OCI-LY1 (cell line): Measurements from ENCODE around the gene APC.

ENCODE experiments used
- H2AFZ ChIP-seq: fragments of 200-600 bp; sonication (generic), shearing (Covaris generic); 2 replicates; pipeline ENCODE4 v1.6.0; 2014; ENCODE audit warnings: antibody characterized with exemption, mild to moderate bottlenecking, low read length
- H3F3A ChIP-seq: fragments of 200-600 bp; sonication (generic), shearing (Covaris generic); 2 replicates; pipeline ENCODE4 v1.6.0; 2014; ENCODE audit warnings: mild to moderate bottlenecking, antibody characterized with exemption, low read length, moderate library complexity; ENCODE audit not compliant: insufficient read depth
- H3K27ac ChIP-seq: fragments of 200-600 bp; sonication (generic); 2 replicates; pipeline ENCODE4 v1.5.1; 2014; ENCODE audit warnings: low read length, mixed run types, mild to moderate bottlenecking, low read depth; ENCODE audit not compliant: poor library complexity, severe bottlenecking
- H3K27me3 ChIP-seq: fragments of 200-600 bp; sonication (generic); 2 replicates; pipeline ENCODE4 v1.6.0; 2014; ENCODE audit warnings: antibody characterized with exemption, mild to moderate bottlenecking, low read length, moderate library complexity; ENCODE audit not compliant: insufficient read depth
- H3K36me3 ChIP-seq: fragments of 200-600 bp; sonication (generic); 2 replicates; pipeline ENCODE4 v1.6.1; 2014; ENCODE audit warnings: mild to moderate bottlenecking, antibody characterized with exemption, low read length, moderate library complexity, mixed read lengths; ENCODE audit not compliant: insufficient read depth
- H3K4me1 ChIP-seq: fragments of 200-600 bp; sonication (generic); 2 replicates; pipeline ENCODE4 v1.5.1; 2014; ENCODE audit warnings: mild to moderate bottlenecking, low read length, moderate library complexity; ENCODE audit not compliant: insufficient read depth, severe bottlenecking
- H3K4me2 ChIP-seq: fragments of 200-600 bp; sonication (generic), shearing (Covaris generic); 2 replicates; pipeline ENCODE4 v1.6.1; 2014; ENCODE audit warnings: low read length
- H3K4me3 ChIP-seq: fragments of 200-600 bp; sonication (generic); 2 replicates; pipeline ENCODE4 v1.5.1; 2014; ENCODE audit warnings: low read length, low read depth, mild to moderate bottlenecking, mixed read lengths; ENCODE audit not compliant: poor library complexity, severe bottlenecking
- H3K79me2 ChIP-seq: fragments of 200-600 bp; shearing (Covaris generic); 2 replicates; pipeline ENCODE4 v1.6.1; 2016; ENCODE audit warnings: mixed run types, low read length, mixed read lengths; ENCODE audit not compliant: insufficient read depth
- H3K9ac ChIP-seq: fragments of 200-600 bp; sonication (generic), shearing (Covaris generic); 2 replicates; pipeline ENCODE4 v1.6.1; 2014; ENCODE audit warnings: mild to moderate bottlenecking, low read length, mixed read lengths
- H3K9me2 ChIP-seq: fragments of 200-600 bp; sonication (generic), shearing (Covaris generic); 2 replicates; pipeline ENCODE4 v1.6.1; 2014; ENCODE audit warnings: low read depth, mild to moderate bottlenecking, low read length, mixed read lengths
- H3K9me3 ChIP-seq: fragments of 200-600 bp; shearing (Covaris generic); 2 replicates; pipeline ENCODE4 v1.6.1; 2014; ENCODE audit warnings: low read length, mixed read lengths
- H4K20me1 ChIP-seq: fragments of 200-600 bp; sonication (generic), shearing (Covaris generic); 2 replicates; pipeline ENCODE4 v1.6.0; 2016; ENCODE audit warnings: mild to moderate bottlenecking, low read length; ENCODE audit not compliant: insufficient read depth
- CTCF ChIP-seq: fragments of 200-600 bp; sonication (generic), shearing (Covaris generic); IDR thresholded peaks from 2 replicates; pipeline ENCODE4 v1.5.1; 2017; ENCODE audit warnings: mild to moderate bottlenecking, antibody characterized with exemption, low read length, moderate library complexity, mixed read lengths
- EZH2 ChIP-seq: fragments of 200-600 bp; sonication (generic), shearing (Covaris generic); IDR thresholded peaks from 2 replicates; pipeline ENCODE4 v1.8.0; 2017; ENCODE audit warnings: borderline replicate concordance, mixed run types, mild to moderate bottlenecking, antibody characterized with exemption, low read length, moderate library complexity, mixed read lengths

Gene APC

GRCh38 chr5:112823656-112824055, 86.0 kb downstream of the APC start:
- Histone ChIP-seq H3K9me3 (no peaks in the 10 kb centered on the region), H3K27me3 (no peaks in the 10 kb centered on the region), H3F3A (no peaks in the 10 kb centered on the region), H3K79me2 (no peaks in the 10 kb centered on the region), H2AFZ (no peak overlapping the region), H4K20me1 (no peaks in the 10 kb centered on the region), H3K4me2 (no peak overlapping the region), H3K27ac (no peak overlapping the region), H3K36me3 (peaks cover 51% of the 10 kb centered on the region), H3K4me3 (no peak overlapping the region), H3K4me1 (no peaks in the 10 kb centered on the region), H3K9me2 (no peaks in the 10 kb centered on the region), H3K9ac (no peak overlapping the region)
- TF ChIP-seq CTCF: no peak
- no peak for TF ChIP-seq EZH2

- Histone ChIP-seq H3K9ac (no peak overlapping the region), H3K36me3 (peaks cover 51% of the 10 kb centered on the region), H4K20me1 (no peaks in the 10 kb centered on the region), H3K79me2 (no peaks in the 10 kb centered on the region), H3F3A (no peaks in the 10 kb centered on the region), H3K27me3 (no peaks in the 10 kb centered on the region), H3K4me3 (no peak overlapping the region), H3K9me3 (no peaks in the 10 kb centered on the region), H2AFZ (no peak overlapping the region), H3K9me2 (no peaks in the 10 kb centered on the region), H3K4me2 (no peak overlapping the region), H3K27ac (no peak overlapping the region), H3K4me1 (no peaks in the 10 kb centered on the region)
- TF ChIP-seq CTCF (no peak), EZH2 (no peak)
Measured at GRCh38 chr5:112824197-112824596, 86.5 kb downstream of the APC start.

GRCh38 chr5:112830378-112830777, 92.7 kb downstream of the APC start:
- Histone ChIP-seq H3K9me3 (no peaks in the 10 kb centered on the region), H2AFZ (no peak overlapping the region), H4K20me1 (no peaks in the 10 kb centered on the region), H3K9me2 (no peaks in the 10 kb centered on the region), H3K4me3 (no peak overlapping the region), H3K27me3 (no peaks in the 10 kb centered on the region), H3K9ac (no peak overlapping the region), H3K79me2 (no peaks in the 10 kb centered on the region), H3F3A (no peaks in the 10 kb centered on the region), H3K4me2 (no peak overlapping the region), H3K36me3 (peaks cover 49% of the 10 kb centered on the region), H3K4me1 (no peaks in the 10 kb centered on the region), H3K27ac (no peak overlapping the region)
- no peak for TF ChIP-seq CTCF
- TF ChIP-seq EZH2: no peak
